ENCODE results near the gene GPR3. TPM values are rescaled to one million over a fixed set of nuclear protein-coding genes. Genes with fewer than 3 reads are reported as not detected.

The GPR3 gene
- under 1 TPM; 0.48 to 0.72 TPM for total RNA-seq

GRCh38 chr1:27392096-27392777, at the start of gene GPR3:
Gene GPR3, plus strand, starts transcription at chr1:27392622. Its CDS starts 1,177 bp downstream, at chr1:27393799.

GRCh38 chr1:27366411-27367159, 25.8 kb upstream of the GPR3 start, which contains the start of gene MAP3K6:
Gene MAP3K6, minus strand, starts transcription at chr1:27366961. Its CDS starts 364 bp downstream, at chr1:27366597.

GRCh38 chr1:27374362-27375086, 17.9 kb upstream of the GPR3 start, which contains the start of gene FCN3:
Gene FCN3, minus strand, starts transcription at chr1:27374824. Its CDS starts 6 bp downstream, at chr1:27374818.

GRCh38 chr1:27383039-27383605, 9.3 kb upstream of the GPR3 start, which contains the start of gene CD164L2:
Gene CD164L2, minus strand, starts transcription at chr1:27383333. Its CDS starts 94 bp downstream, at chr1:27383239.

Other genes starting within 250 kb of the GPR3 start
- gene SLC9A1, start 237.5 kb upstream of the GPR3 start, total RNA-seq: 10 to 100 TPM; 21.8 to 24.2 TPM
- 10 to 100 TPM; 40.6 to 41.0 TPM for gene WDTC1, start 158.0 kb upstream of the GPR3 start, total RNA-seq
- 10 to 100 TPM; 31.1 to 31.6 TPM for gene TMEM222, start 70.5 kb upstream of the GPR3 start, total RNA-seq
- 100 to 1,000 TPM; 130 to 139 TPM for gene SYTL1, start 50.6 kb upstream of the GPR3 start, total RNA-seq
- 1 to 10 TPM; 6.8 to 7.4 TPM for gene MAP3K6, start 25.7 kb upstream of the GPR3 start, total RNA-seq
- gene FCN3, start 17.8 kb upstream of the GPR3 start, total RNA-seq: not detected
- gene CD164L2, start 9.3 kb upstream of the GPR3 start, total RNA-seq: under 1 TPM in 1 of 2 experiments, not detected in 1; 0.18 TPM
- 100 to 1,000 TPM; 139 TPM for gene WASF2, start 97.5 kb downstream of the GPR3 start, total RNA-seq
- 10 to 100 TPM; 24.6 to 28.9 TPM for gene AHDC1, start 211.5 kb downstream of the GPR3 start, total RNA-seq
- under 1 TPM; 0.23 to 0.24 TPM for gene FGR, start 242.6 kb downstream of the GPR3 start, total RNA-seq